H9 (cell line): ENCODE results near the gene CDK5RAP1. TPM values are rescaled to one million over a fixed set of nuclear protein-coding genes. Genes with fewer than 3 reads are reported as not detected.

Source experiments
- DNase-seq: peaks from one replicate; pipeline ENCODE4 v3.0.0-alpha.2; 2017
- H2AFZ ChIP-seq: one replicate; pipeline ENCODE4 v1.6.1; 2013; ENCODE audit warnings: mild to moderate bottlenecking, low read length, control low read depth, moderate library complexity
- H2AK5ac ChIP-seq: 2 replicates; pipeline ENCODE4 v1.6.1; 2013; ENCODE audit warnings: low read length, control low read depth, mixed read lengths; ENCODE audit not compliant: insufficient read length
- H2BK120ac ChIP-seq: one replicate; pipeline ENCODE4 v1.6.1; 2013; ENCODE audit warnings: low read depth, mild to moderate bottlenecking, low read length, control low read depth, inconsistent platforms; ENCODE audit not compliant: poor library complexity, severe bottlenecking
- H2BK12ac ChIP-seq: 2 replicates; pipeline ENCODE4 v1.6.1; 2013; ENCODE audit warnings: low read length, control low read depth, mixed read lengths, low read depth; ENCODE audit not compliant: insufficient read length
- H2BK15ac ChIP-seq: 2 replicates; pipeline ENCODE4 v1.6.1; 2013; ENCODE audit warnings: low read depth, low read length, control low read depth
- H2BK20ac ChIP-seq: one replicate; pipeline ENCODE4 v1.6.1; 2013; ENCODE audit warnings: low read depth, mild to moderate bottlenecking, low read length, control low read depth, inconsistent platforms; ENCODE audit not compliant: poor library complexity, severe bottlenecking
- H2BK5ac ChIP-seq: 2 replicates; pipeline ENCODE4 v1.6.1; 2013; ENCODE audit warnings: low read length, control low read depth, mixed read lengths; ENCODE audit not compliant: insufficient read length
- H3K14ac ChIP-seq: 2 replicates; pipeline ENCODE4 v1.6.1; 2013; ENCODE audit warnings: low read length, control low read depth; ENCODE audit not compliant: insufficient read depth
- H3K18ac ChIP-seq: 2 replicates; pipeline ENCODE4 v1.6.1; 2013; ENCODE audit warnings: low read depth, mild to moderate bottlenecking, mixed read lengths, low read length, control low read depth; ENCODE audit not compliant: insufficient read length
- H3K23ac ChIP-seq: 2 replicates; pipeline ENCODE4 v1.6.1; 2013; ENCODE audit warnings: low read length, control low read depth, mixed read lengths, low read depth; ENCODE audit not compliant: insufficient read length
- H3K23me2 ChIP-seq: 2 replicates; pipeline ENCODE4 v1.6.1; 2013; ENCODE audit warnings: low read depth, mild to moderate bottlenecking, mixed read lengths, low read length, control low read depth; ENCODE audit not compliant: insufficient read length, poor library complexity, severe bottlenecking
- H3K27ac ChIP-seq: 2 replicates; pipeline ENCODE4 v1.5.1; 2013; ENCODE audit warnings: low read length, control low read depth, mixed read lengths, low read depth; ENCODE audit not compliant: insufficient read length
- H3K27me3 ChIP-seq: 2 replicates; pipeline ENCODE4 v1.6.1; 2013; ENCODE audit warnings: low read length, control low read depth, inconsistent platforms; ENCODE audit not compliant: insufficient read depth
- H3K4ac ChIP-seq: 2 replicates; pipeline ENCODE4 v1.6.1; 2013; ENCODE audit warnings: low read depth, mild to moderate bottlenecking, control low read depth, inconsistent platforms, low read length, moderate library complexity
- H3K4me1 ChIP-seq: 2 replicates; pipeline ENCODE4 v1.6.1; 2013; ENCODE audit warnings: low read length, control low read depth, inconsistent platforms; ENCODE audit not compliant: insufficient read depth
- H3K4me2 ChIP-seq: 2 replicates; pipeline ENCODE4 v1.6.1; 2013; ENCODE audit warnings: low read length, control low read depth, mixed read lengths; ENCODE audit not compliant: insufficient read length, insufficient read depth
- H3K56ac ChIP-seq: 2 replicates; pipeline ENCODE4 v1.6.1; 2013; ENCODE audit warnings: low read depth, mild to moderate bottlenecking, mixed read lengths, low read length, control low read depth; ENCODE audit not compliant: insufficient read length
- H3K79me1 ChIP-seq: 2 replicates; pipeline ENCODE4 v1.6.1; 2013; ENCODE audit warnings: low read depth, mild to moderate bottlenecking, moderate library complexity, low read length, control low read depth, inconsistent platforms; ENCODE audit not compliant: insufficient read depth, poor library complexity, severe bottlenecking
- H3K79me2 ChIP-seq: 2 replicates; pipeline ENCODE4 v1.6.1; 2013; ENCODE audit warnings: low read length, control low read depth, inconsistent platforms; ENCODE audit not compliant: insufficient read depth
- H3K9ac ChIP-seq: 2 replicates; pipeline ENCODE4 v1.6.1; 2013; ENCODE audit warnings: low read length, control low read depth, mixed read lengths; ENCODE audit not compliant: insufficient read length; ENCODE audit errors: extremely low read depth
- H3K9me3 ChIP-seq: one replicate; pipeline ENCODE4 v1.6.1; 2013; ENCODE audit warnings: low read depth, low read length, inconsistent platforms; ENCODE audit not compliant: control insufficient read depth
- H3T11ph ChIP-seq: one replicate; pipeline ENCODE4 v1.6.1; 2013; ENCODE audit warnings: mild to moderate bottlenecking, low read length, control low read depth, inconsistent platforms
- H4K20me1 ChIP-seq: one replicate; pipeline ENCODE4 v1.6.1; 2013; ENCODE audit not compliant: control insufficient read depth, insufficient read length, insufficient read depth
- H4K5ac ChIP-seq: 2 replicates; pipeline ENCODE4 v1.6.1; 2013; ENCODE audit warnings: low read depth, mild to moderate bottlenecking, mixed read lengths, low read length, control low read depth; ENCODE audit not compliant: insufficient read length
- H4K8ac ChIP-seq: replicated peaks from 2 replicates; pipeline ENCODE4 v1.6.1; 2013; ENCODE audit warnings: low read length, control low read depth, mixed read lengths, low read depth; ENCODE audit not compliant: insufficient read length
- H4K91ac ChIP-seq: 2 replicates; pipeline ENCODE4 v1.6.1; 2013; ENCODE audit warnings: low read depth, mild to moderate bottlenecking, moderate library complexity, mixed read lengths, low read length, control low read depth; ENCODE audit not compliant: insufficient read length
- H3K27ac Mint-ChIP-seq, 3 experiments: 2 replicates in 2 of 3; 3 replicates in 1 of 3; pipeline ENCODE4 v1.8.0; 2020 to 2021; ENCODE audit warnings: mixed read lengths in 3 of 3, mild to moderate bottlenecking in 1 of 3, moderate library complexity in 1 of 3
- H3K27me3 Mint-ChIP-seq: 2 replicates; pipeline ENCODE4 v1.8.0; 2021; ENCODE audit warnings: low read depth, mild to moderate bottlenecking, moderate library complexity, mixed read lengths
- H3K36me3 Mint-ChIP-seq, 3 experiments: 2 replicates in 2 of 3; 3 replicates in 1 of 3; pipeline ENCODE4 v1.8.0; 2020 to 2021; ENCODE audit warnings: low read depth in 3 of 3, mixed read lengths in 3 of 3; ENCODE audit not compliant: insufficient read depth in 1 of 3
- H3K4me1 Mint-ChIP-seq, 2 experiments: 2 replicates each; pipeline ENCODE4 v1.8.0; 2020; ENCODE audit warnings: mixed read lengths in 2 of 2
- H3K4me3 Mint-ChIP-seq, 2 experiments: 2 replicates in 1 of 2; 3 replicates in 1 of 2; pipeline ENCODE4 v1.8.0; 2020 to 2021; ENCODE audit warnings: mild to moderate bottlenecking in 2 of 2, mixed read lengths in 2 of 2, moderate library complexity in 1 of 2
- H3K9me3 Mint-ChIP-seq, 2 experiments: 2 replicates in 1 of 2; 3 replicates in 1 of 2; pipeline ENCODE4 v1.8.0; 2020; ENCODE audit warnings: mild to moderate bottlenecking in 2 of 2, mixed read lengths in 2 of 2, moderate library complexity in 1 of 2
- WGBS: extraction: QIAGEN DNeasy Blood & Tissue Kit; methylation state at CpG from one replicate; pipeline ENCODE4 v1.1.7; 2013; ENCODE audit warnings: missing lambda C conversion rate, low lambda C conversion rate, mixed read lengths; ENCODE audit not compliant: insufficient read length; ENCODE audit errors: extremely low coverage; 5-methylcytosine and 5-hydroxymethylcytosine counted together
- total RNA-seq: library from RNA; stranded (reverse); gene quantifications from 2 replicates; pipeline ENCODE4 v1.2.1, GENCODE V29; 2021
- TF ChIP-seq, protein P1 (sequence below): fragments of 200-600 bp; sonication (generic); conservative IDR thresholded peaks from 3 replicates; pipeline ENCODE4 v1.8.0; 2021; ENCODE audit warnings: antibody characterized with exemption, mild to moderate bottlenecking

CDK5RAP1 gene
- total RNA-seq, 1 experiment from 2014 or later: 66.4 TPM

DNA sequence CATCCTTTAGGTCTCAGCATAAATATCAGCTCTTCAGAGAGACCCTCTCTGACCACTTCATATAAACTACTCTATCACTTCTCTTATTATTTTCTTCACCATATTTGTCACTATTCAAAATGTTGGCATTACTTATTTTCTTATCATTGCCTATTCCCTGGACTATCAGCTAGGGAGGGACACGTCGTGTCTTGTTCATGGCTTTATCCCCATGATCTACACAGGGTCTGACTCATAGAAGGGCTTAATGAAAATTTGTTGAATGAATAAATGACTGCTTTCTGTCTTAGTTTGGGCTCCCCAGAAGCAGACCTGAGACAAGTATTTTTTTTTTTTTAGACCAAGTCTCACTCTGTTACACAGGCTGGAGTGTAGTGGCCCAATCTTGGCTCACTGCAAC is 3.0 kb upstream of the CDK5RAP1 start:
- H3K4me1 Mint-ChIP-seq: peaks cover 13 to 14% of the 10 kb centered on the region in 2 experiments
- Histone ChIP-seq H3K4me2 (no peak overlapping the region), H3K79me2 (peaks cover 8% of the 10 kb centered on the region; the same call in 1 of the 2 replicates), H2BK15ac (no peak overlapping the region), H3K23ac (no peak overlapping the region), H3K23me2 (peaks cover 5% of the 10 kb centered on the region), H3K79me1 (no peaks in the 10 kb centered on the region), H2BK20ac (no peak overlapping the region), H3K4me1 (peaks cover 4% of the 10 kb centered on the region; the same call in 1 of the 2 replicates), H2BK12ac (no peak overlapping the region), H2BK120ac (no peak overlapping the region), H4K91ac (no peak overlapping the region), H4K8ac (no peak overlapping the region), H3K9ac (no peak overlapping the region), H3K9me3 (no peaks in the 10 kb centered on the region), H3K27me3 (no peaks in the 10 kb centered on the region), H3K27ac (no peak overlapping the region), H3K18ac (no peak overlapping the region), H3K4ac (no peak overlapping the region), H2AFZ (no peak overlapping the region), H2BK5ac (no peak overlapping the region), H2AK5ac (no peak overlapping the region), H3T11ph (no peak overlapping the region), H4K5ac (no peak overlapping the region), H4K20me1 (no peaks in the 10 kb centered on the region), H3K14ac (no peak overlapping the region), H3K56ac (no peak overlapping the region)
- peaks cover 0 to 13% (median 10%) of the 10 kb centered on the region in 3 experiments; a peak in 4 of 7 replicates for H3K36me3 Mint-ChIP-seq
- no peaks in the 10 kb centered on the region; a peak in 1 of 5 replicates for H3K9me3 Mint-ChIP-seq
- TF ChIP-seq, protein P1, sequence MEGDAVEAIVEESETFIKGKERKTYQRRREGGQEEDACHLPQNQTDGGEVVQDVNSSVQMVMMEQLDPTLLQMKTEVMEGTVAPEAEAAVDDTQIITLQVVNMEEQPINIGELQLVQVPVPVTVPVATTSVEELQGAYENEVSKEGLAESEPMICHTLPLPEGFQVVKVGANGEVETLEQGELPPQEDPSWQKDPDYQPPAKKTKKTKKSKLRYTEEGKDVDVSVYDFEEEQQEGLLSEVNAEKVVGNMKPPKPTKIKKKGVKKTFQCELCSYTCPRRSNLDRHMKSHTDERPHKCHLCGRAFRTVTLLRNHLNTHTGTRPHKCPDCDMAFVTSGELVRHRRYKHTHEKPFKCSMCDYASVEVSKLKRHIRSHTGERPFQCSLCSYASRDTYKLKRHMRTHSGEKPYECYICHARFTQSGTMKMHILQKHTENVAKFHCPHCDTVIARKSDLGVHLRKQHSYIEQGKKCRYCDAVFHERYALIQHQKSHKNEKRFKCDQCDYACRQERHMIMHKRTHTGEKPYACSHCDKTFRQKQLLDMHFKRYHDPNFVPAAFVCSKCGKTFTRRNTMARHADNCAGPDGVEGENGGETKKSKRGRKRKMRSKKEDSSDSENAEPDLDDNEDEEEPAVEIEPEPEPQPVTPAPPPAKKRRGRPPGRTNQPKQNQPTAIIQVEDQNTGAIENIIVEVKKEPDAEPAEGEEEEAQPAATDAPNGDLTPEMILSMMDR: no peak
- H3K4me3 Mint-ChIP-seq: no peak overlapping the region
- no CpG with 5 or more reads among the region's 2 CpGs for WGBS
- DNase-seq: no peak
- H3K27me3 Mint-ChIP-seq: no peaks in the 10 kb centered on the region
- H3K27ac Mint-ChIP-seq: no peak overlapping the region
